HepG2 (cell line): ENCODE measurements around the gene MSANTD2. TPM values are rescaled to one million over a fixed set of nuclear protein-coding genes. Genes with fewer than 3 reads are reported as not detected.
A peak's percentile ranks its signal among the peaks of the same experiment; 100 is the strongest.

Source experiments
- CC2D1A ChIP-seq: sonication (generic); formaldehyde crosslinking; IDR thresholded peaks from 2 replicates; pipeline ENCODE4 v1.8.1; 2023; ENCODE audit warnings: mild to moderate bottlenecking, missing genetic modification reagents
- ELF4 ChIP-seq: sonication (generic); formaldehyde crosslinking; IDR thresholded peaks from 2 replicates; pipeline ENCODE4 v1.5.0; 2020; ENCODE audit warnings: missing genetic modification reagents, mild to moderate bottlenecking, moderate library complexity, borderline replicate concordance
- JUNB ChIP-seq: sonication (generic); formaldehyde crosslinking; IDR thresholded peaks from 2 replicates; pipeline ENCODE4 v1.8.0; 2022; ENCODE audit warnings: missing genetic modification reagents, mild to moderate bottlenecking, borderline replicate concordance
- KAT8 ChIP-seq: IDR thresholded peaks from 2 replicates; pipeline ENCODE4 v1.6.1; 2016; ENCODE audit warnings: missing genetic modification reagents, missing compliant biosample characterization
- KLF15 ChIP-seq: sonication (generic); formaldehyde crosslinking; IDR thresholded peaks from 2 replicates; pipeline ENCODE4 v1.8.1; 2023; ENCODE audit warnings: borderline replicate concordance, mild to moderate bottlenecking, inconsistent platforms, missing genetic modification reagents, mixed read lengths
- MAF1 ChIP-seq: sonication (generic); formaldehyde crosslinking; IDR thresholded peaks from 2 replicates; pipeline ENCODE4 v1.5.0; 2020; ENCODE audit warnings: missing genetic modification reagents, borderline replicate concordance
- PPARG ChIP-seq: conservative IDR thresholded peaks from 2 replicates; pipeline ENCODE4 v1.6.1; 2016; ENCODE audit warnings: missing biosample characterization, missing genetic modification reagents
- RFX1 ChIP-seq: fragments of 450-650 bp; IDR thresholded peaks from 2 replicates; pipeline ENCODE4 v1.6.1; 2017
- SMC3 ChIP-seq: IDR thresholded peaks from 2 replicates; pipeline ENCODE4 v1.6.1; 2011; ENCODE audit warnings: low read length, improper control_type of control experiment
- SOX13 ChIP-seq, 3 experiments: fragments of 450-650 bp in 1 of 3; sonication (generic) in 1 of 3; formaldehyde crosslinking in 1 of 3; IDR thresholded peaks in 2 of 3; conservative IDR thresholded peaks in 1 of 3; 2 replicates each; pipeline versions ENCODE4 v1.5.0 to v1.6.1; 2016 to 2020; ENCODE audit warnings: antibody characterized with exemption in 1 of 3, mild to moderate bottlenecking in 1 of 3, missing compliant biosample characterization in 1 of 3, missing genetic modification reagents in 1 of 3, moderate library complexity in 1 of 3
- ZMYM3 ChIP-seq: sonication (generic); formaldehyde crosslinking; IDR thresholded peaks from 2 replicates; pipeline ENCODE4 v1.5.1; 2020; ENCODE audit warnings: mild to moderate bottlenecking, missing genetic modification reagents
- ZNF350 ChIP-seq: sonication (generic); formaldehyde crosslinking; IDR thresholded peaks from 2 replicates; pipeline ENCODE4 v1.4.0; 2020; ENCODE audit warnings: mild to moderate bottlenecking, low read depth, missing genetic modification reagents, borderline replicate concordance
- polyA plus RNA-seq, 8 experiments: library from polyadenylated mRNA; depleted of rRNA in 3 of 8; stranded (reverse) in 7 of 8; unstranded in 1 of 8; fragments of >200 nt; fragmentation: Illumina TruSeq in 4 of 8; extraction: Trizol in 4 of 8; gene quantifications; 2 replicates each; pipeline versions ENCODE4 v1.2.1 to v1.2.3, GENCODE V29; 2011 to 2016; ENCODE audit warnings: low read depth in 4 of 8, missing spikeins in 1 of 8, mixed read lengths in 1 of 8; ENCODE audit not compliant: insufficient read depth in 1 of 8
- total RNA-seq, 5 experiments: library from RNA; depleted of rRNA; stranded (reverse); fragments of >200 nt; fragmentation: Illumina TruSeq; extraction: Trizol; gene quantifications; 2 replicates each; pipeline ENCODE4 v1.2.3, GENCODE V29; 2016; ENCODE audit warnings: low read depth in 1 of 5
- TF ChIP-seq, protein P1 (sequence below): sonication (generic); formaldehyde crosslinking; IDR thresholded peaks from 2 replicates; pipeline ENCODE4 v1.4.0; 2020; ENCODE audit warnings: missing genetic modification reagents
- TF ChIP-seq, protein P2 (sequence below): sonication (generic); formaldehyde crosslinking; IDR thresholded peaks from 2 replicates; pipeline ENCODE4 v1.4.0; 2020; ENCODE audit warnings: missing genetic modification reagents
- TF ChIP-seq, protein P3 (sequence below): IDR thresholded peaks from 2 replicates; pipeline ENCODE4 v1.6.1; 2016; ENCODE audit warnings: low read depth, missing genetic modification reagents, missing compliant biosample characterization

MSANTD2 gene
- total and polyA plus RNA-seq, 2 of the 13 experiments (the other 11 are each of a cell fraction or from before 2014, with no cell fraction given), result 8.7 to 10.1 TPM

DNA sequence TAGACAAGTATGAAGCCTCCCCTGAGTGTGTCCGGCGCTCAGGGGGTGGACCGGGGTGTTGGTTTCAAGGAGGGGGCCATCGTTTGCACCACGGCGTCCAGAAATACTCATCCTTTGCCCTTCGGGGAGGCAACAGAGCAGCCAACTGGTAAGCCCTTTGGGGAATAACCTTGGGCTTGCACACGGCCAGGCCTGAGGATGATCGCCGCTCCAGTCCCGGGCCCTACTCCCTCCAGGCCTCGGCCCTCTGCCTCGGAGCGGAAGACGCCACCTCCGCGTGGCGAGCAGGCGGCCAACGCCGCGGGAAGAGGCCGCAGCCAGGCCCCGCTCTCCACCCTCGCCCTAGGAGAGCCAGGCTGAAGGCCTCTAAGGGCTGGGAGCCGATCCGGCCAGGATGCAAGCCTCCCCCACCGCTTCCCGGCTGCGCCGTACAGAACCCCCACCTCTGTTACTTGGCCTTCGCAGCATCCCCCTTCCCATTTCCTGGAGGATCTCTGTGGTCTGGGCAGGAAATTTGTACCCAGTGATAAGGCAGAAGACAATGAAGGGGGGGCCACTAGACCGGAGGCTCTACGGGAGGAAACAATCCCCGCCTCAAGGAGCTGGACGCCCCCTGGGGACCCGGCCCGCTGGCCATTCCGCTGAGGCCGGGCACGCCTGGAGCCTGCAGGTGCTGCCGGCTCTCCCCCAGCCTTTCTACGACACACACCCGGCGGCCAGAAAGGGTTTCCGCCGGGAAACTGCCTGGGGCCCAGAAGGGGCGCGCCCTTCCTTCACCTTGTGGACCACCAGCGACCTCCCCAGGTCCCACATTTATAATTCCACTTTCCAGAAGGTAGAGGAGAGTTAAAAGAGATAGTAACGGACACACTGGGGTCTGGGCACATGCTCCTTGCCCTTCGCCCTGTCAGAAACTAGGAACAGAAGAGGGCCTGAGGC is 40.7 kb downstream of the MSANTD2 start (continued):
- TF ChIP-seq, protein P1, sequence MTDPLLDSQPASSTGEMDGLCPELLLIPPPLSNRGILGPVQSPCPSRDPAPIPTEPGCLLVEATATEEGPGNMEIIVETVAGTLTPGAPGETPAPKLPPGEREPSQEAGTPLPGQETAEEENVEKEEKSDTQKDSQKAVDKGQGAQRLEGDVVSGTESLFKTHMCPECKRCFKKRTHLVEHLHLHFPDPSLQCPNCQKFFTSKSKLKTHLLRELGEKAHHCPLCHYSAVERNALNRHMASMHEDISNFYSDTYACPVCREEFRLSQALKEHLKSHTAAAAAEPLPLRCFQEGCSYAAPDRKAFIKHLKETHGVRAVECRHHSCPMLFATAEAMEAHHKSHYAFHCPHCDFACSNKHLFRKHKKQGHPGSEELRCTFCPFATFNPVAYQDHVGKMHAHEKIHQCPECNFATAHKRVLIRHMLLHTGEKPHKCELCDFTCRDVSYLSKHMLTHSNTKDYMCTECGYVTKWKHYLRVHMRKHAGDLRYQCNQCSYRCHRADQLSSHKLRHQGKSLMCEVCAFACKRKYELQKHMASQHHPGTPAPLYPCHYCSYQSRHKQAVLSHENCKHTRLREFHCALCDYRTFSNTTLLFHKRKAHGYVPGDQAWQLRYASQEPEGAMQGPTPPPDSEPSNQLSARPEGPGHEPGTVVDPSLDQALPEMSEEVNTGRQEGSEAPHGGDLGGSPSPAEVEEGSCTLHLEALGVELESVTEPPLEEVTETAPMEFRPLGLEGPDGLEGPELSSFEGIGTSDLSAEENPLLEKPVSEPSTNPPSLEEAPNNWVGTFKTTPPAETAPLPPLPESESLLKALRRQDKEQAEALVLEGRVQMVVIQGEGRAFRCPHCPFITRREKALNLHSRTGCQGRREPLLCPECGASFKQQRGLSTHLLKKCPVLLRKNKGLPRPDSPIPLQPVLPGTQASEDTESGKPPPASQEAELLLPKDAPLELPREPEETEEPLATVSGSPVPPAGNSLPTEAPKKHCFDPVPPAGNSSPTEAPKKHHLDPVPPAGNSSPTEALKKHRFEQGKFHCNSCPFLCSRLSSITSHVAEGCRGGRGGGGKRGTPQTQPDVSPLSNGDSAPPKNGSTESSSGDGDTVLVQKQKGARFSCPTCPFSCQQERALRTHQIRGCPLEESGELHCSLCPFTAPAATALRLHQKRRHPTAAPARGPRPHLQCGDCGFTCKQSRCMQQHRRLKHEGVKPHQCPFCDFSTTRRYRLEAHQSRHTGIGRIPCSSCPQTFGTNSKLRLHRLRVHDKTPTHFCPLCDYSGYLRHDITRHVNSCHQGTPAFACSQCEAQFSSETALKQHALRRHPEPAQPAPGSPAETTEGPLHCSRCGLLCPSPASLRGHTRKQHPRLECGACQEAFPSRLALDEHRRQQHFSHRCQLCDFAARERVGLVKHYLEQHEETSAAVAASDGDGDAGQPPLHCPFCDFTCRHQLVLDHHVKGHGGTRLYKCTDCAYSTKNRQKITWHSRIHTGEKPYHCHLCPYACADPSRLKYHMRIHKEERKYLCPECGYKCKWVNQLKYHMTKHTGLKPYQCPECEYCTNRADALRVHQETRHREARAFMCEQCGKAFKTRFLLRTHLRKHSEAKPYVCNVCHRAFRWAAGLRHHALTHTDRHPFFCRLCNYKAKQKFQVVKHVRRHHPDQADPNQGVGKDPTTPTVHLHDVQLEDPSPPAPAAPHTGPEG (CRISPR knock-in tag), result 0 out of 2 replicates have a peak, but pooled peaks have one; percentile 40
- TF ChIP-seq PPARG (no peak), SOX13 (IDR thresholded peaks at IDR 0.05) (no peak), SOX13 (CRISPR knock-in tag; conservative IDR thresholded peaks at IDR 0.05 in 1 of 2, IDR thresholded peaks at IDR 0.05 in 1 of 2) (no peak), CC2D1A (CRISPR knock-in tag) (no peak), JUNB (CRISPR knock-in tag) (no peak), KLF15 (0 out of 2 replicates have a peak, but pooled peaks have one; percentile 44), KAT8 (no peak), MAF1 (CRISPR knock-in tag) (no peak), ELF4 (CRISPR knock-in tag) (no peak), ZNF350 (no peak), RFX1 (no peak), SMC3 (no peak), ZMYM3 (CRISPR knock-in tag) (peak; percentile 12; the same call in 1 of the 2 replicates)
- TF ChIP-seq, protein P2, sequence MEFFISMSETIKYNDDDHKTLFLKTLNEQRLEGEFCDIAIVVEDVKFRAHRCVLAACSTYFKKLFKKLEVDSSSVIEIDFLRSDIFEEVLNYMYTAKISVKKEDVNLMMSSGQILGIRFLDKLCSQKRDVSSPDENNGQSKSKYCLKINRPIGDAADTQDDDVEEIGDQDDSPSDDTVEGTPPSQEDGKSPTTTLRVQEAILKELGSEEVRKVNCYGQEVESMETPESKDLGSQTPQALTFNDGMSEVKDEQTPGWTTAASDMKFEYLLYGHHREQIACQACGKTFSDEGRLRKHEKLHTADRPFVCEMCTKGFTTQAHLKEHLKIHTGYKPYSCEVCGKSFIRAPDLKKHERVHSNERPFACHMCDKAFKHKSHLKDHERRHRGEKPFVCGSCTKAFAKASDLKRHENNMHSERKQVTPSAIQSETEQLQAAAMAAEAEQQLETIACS, result no peak
- TF ChIP-seq, protein P3, sequence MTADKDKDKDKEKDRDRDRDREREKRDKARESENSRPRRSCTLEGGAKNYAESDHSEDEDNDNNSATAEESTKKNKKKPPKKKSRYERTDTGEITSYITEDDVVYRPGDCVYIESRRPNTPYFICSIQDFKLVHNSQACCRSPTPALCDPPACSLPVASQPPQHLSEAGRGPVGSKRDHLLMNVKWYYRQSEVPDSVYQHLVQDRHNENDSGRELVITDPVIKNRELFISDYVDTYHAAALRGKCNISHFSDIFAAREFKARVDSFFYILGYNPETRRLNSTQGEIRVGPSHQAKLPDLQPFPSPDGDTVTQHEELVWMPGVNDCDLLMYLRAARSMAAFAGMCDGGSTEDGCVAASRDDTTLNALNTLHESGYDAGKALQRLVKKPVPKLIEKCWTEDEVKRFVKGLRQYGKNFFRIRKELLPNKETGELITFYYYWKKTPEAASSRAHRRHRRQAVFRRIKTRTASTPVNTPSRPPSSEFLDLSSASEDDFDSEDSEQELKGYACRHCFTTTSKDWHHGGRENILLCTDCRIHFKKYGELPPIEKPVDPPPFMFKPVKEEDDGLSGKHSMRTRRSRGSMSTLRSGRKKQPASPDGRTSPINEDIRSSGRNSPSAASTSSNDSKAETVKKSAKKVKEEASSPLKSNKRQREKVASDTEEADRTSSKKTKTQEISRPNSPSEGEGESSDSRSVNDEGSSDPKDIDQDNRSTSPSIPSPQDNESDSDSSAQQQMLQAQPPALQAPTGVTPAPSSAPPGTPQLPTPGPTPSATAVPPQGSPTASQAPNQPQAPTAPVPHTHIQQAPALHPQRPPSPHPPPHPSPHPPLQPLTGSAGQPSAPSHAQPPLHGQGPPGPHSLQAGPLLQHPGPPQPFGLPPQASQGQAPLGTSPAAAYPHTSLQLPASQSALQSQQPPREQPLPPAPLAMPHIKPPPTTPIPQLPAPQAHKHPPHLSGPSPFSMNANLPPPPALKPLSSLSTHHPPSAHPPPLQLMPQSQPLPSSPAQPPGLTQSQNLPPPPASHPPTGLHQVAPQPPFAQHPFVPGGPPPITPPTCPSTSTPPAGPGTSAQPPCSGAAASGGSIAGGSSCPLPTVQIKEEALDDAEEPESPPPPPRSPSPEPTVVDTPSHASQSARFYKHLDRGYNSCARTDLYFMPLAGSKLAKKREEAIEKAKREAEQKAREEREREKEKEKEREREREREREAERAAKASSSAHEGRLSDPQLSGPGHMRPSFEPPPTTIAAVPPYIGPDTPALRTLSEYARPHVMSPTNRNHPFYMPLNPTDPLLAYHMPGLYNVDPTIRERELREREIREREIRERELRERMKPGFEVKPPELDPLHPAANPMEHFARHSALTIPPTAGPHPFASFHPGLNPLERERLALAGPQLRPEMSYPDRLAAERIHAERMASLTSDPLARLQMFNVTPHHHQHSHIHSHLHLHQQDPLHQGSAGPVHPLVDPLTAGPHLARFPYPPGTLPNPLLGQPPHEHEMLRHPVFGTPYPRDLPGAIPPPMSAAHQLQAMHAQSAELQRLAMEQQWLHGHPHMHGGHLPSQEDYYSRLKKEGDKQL, result no peak
